NB4 (cell line): ENCODE measurements around the gene HAGHL.

Experiments
- DNase-seq: peaks from one replicate; pipeline ENCODE4 v3.0.0; 2010; ENCODE audit warnings: low read depth
- H3K4me3 ChIP-seq: one replicate; pipeline ENCODE4 v1.5.1; 2011; ENCODE audit warnings: mild to moderate bottlenecking, low read depth, low read length, moderate library complexity
- MYC ChIP-seq: IDR thresholded peaks from 2 replicates; pipeline ENCODE4 v1.6.1; 2011; ENCODE audit warnings: low read depth, low read length
- POLR2A ChIP-seq: IDR thresholded peaks from 2 replicates; pipeline ENCODE4 v1.6.1; 2011; ENCODE audit warnings: mild to moderate bottlenecking; ENCODE audit not compliant: insufficient read length; ENCODE audit errors: extremely low read depth
- TF ChIP-seq, protein P1 (sequence below): IDR thresholded peaks from one replicate; pipeline ENCODE4 v1.5.1; 2012; ENCODE audit warnings: low read depth, low read length
- TF ChIP-seq, protein P2 (sequence below): IDR thresholded peaks from 2 replicates; pipeline ENCODE4 v1.6.1; 2011; ENCODE audit warnings: low read depth, low read length

Gene HAGHL

DNA sequence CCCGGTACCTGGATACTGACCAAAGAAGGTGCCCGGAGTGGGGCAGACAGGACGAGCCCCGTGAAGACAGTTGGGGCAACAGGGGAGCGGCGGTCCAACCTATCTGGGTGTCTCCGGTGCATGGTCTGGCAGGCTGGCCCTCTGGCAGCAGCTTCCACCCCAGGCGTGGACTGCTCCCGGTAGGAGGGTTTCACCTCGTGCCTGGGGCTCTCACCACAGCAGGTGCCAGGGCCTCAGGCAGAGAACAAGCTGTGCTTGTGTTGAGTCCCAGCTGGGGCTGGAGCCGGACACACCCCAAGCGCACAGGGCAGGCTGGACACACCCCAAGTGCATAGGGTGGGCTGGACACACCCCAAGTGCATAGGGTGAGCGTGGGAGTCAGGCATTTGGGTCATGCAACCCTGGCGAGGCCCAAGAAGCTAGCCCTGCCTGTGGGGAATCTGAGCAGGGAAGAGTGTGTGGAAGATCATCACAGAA, 19.8 kb upstream of the HAGHL start:
- TF ChIP-seq, protein P1, sequence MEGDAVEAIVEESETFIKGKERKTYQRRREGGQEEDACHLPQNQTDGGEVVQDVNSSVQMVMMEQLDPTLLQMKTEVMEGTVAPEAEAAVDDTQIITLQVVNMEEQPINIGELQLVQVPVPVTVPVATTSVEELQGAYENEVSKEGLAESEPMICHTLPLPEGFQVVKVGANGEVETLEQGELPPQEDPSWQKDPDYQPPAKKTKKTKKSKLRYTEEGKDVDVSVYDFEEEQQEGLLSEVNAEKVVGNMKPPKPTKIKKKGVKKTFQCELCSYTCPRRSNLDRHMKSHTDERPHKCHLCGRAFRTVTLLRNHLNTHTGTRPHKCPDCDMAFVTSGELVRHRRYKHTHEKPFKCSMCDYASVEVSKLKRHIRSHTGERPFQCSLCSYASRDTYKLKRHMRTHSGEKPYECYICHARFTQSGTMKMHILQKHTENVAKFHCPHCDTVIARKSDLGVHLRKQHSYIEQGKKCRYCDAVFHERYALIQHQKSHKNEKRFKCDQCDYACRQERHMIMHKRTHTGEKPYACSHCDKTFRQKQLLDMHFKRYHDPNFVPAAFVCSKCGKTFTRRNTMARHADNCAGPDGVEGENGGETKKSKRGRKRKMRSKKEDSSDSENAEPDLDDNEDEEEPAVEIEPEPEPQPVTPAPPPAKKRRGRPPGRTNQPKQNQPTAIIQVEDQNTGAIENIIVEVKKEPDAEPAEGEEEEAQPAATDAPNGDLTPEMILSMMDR: no peak
- TF ChIP-seq MYC (no peak), POLR2A (no peak)
- TF ChIP-seq, protein P2, sequence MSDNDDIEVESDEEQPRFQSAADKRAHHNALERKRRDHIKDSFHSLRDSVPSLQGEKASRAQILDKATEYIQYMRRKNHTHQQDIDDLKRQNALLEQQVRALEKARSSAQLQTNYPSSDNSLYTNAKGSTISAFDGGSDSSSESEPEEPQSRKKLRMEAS: no peak
- no peak overlapping the region for H3K4me3 ChIP-seq
- no peak for DNase-seq

DNA sequence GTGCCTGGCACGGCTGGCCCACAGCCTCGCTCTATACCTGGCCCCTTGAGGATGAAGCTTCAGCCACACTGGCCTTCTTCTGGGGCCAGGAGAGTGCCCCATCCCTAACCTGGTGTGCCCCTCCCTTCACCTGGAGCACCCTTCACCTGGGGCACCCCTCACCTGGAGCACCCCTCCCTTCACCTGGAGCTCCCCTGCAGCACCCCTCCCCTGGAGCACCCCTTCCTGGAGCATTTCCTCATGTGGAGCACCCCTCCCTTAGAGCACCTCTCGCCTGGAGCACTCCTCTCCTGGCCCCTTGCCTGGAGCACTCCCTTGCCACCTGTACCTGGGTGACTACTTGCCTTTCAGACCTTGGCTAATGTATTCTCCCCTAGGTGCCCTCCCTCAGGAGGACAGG, 18.9 kb upstream of the HAGHL start:
- no peak overlapping the region for H3K4me3 ChIP-seq
- TF ChIP-seq POLR2A (no peak), MYC (no peak)
- TF ChIP-seq, protein P2: no peak
- TF ChIP-seq, protein P1: no peak
- no peak for DNase-seq

DNA sequence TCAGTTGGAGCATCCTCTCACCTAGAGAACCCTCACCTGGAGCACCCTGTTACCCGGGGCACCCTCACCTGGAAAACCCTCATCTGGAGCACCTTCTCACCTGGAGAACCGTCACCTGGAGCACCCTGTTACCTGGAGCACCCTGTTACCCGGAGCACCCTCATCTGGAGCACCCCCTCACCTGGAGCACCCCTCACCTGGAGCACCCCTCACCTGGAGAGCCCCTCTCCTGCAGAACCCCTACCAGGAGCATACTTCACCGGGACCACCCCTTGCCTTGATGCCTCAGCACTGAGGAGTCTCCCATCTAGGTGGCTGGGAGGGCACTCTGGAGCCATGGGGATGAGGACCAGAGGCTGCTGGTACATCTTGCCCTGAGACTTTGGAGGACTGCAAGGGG, 17.9 kb upstream of the HAGHL start:
- TF ChIP-seq, protein P1: no peak
- TF ChIP-seq, protein P2: no peak
- TF ChIP-seq POLR2A: no peak
- no peak for TF ChIP-seq MYC
- DNase-seq: no peak
- H3K4me3 ChIP-seq: no peak overlapping the region

GRCh38 chr16:709566-710499, 17.1 kb upstream of the HAGHL start:
- DNase-seq: peak; percentile 48
- TF ChIP-seq MYC (no peak), POLR2A (no peak)
- TF ChIP-seq, protein P2: no peak
- TF ChIP-seq, protein P1: no peak
- no peak overlapping the region for H3K4me3 ChIP-seq

- H3K4me3 ChIP-seq: no peak overlapping the region
- DNase-seq: no peak
- TF ChIP-seq MYC: no peak
- TF ChIP-seq, protein P2: no peak
- no peak for TF ChIP-seq POLR2A
- TF ChIP-seq, protein P1: no peak
Observed at GRCh38 chr16:710500-711075, 16.3 kb upstream of the HAGHL start.
